Amniotic stem cell (primary cell): ENCODE results near the gene TRAK2.
"Not testable (repeated sequence)": the region's sequence is repeated elsewhere in the genome, so short reads cannot be mapped to it uniquely, and the experiment has no call there.

ENCODE experiments used
- DNase-seq: peaks from one replicate; lab custom pipeline; 2025; lab: John Stamatoyannopoulos, UW

TRAK2 gene

DNA sequence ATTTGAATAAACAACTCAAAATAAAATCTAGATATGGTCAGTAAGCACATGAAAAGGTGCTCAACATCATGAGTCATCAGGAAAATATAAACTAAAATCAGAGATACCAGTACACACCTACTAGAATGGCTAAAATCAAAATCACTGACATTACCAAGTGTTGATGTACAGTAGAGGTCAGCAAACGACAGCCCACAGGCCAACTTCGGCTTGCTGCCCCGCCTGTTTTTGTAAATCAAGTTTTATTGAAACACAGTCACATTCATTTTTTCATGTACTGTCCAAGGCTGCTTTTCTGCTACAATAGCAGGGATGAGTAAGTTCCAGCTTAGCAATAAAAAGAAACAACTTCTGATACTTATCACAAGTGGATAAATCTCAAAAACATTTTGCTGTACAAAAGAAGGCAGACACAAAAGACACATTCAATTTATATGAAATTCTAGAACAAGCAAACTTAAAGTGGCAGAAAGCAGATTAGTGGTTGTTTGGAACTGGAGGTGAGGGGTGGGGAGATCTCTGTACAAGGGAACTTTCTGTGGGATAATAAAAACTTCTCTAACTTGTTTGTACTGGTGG is 32.1 kb downstream of the TRAK2 start:
- DNase-seq, result no peak

DNA sequence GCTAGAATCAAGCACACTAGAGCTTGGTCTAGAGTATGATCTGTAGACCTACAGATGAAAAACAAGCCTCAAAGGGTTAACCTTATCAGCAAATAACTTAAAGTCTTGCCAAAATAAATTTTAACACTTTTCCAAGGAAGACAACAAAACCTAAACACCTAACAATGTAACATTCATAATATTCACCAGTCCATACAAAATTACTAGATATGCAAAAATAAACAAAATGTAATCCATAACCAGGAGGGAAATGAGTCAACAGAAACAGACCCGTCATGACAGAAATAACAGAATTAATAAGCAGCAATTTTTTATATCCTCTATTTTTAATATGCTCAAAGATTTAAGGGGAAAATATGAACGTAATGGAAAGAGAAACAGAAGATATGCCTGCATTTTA is 36.1 kb downstream of the TRAK2 start:
- DNase-seq, result no peak

DNA sequence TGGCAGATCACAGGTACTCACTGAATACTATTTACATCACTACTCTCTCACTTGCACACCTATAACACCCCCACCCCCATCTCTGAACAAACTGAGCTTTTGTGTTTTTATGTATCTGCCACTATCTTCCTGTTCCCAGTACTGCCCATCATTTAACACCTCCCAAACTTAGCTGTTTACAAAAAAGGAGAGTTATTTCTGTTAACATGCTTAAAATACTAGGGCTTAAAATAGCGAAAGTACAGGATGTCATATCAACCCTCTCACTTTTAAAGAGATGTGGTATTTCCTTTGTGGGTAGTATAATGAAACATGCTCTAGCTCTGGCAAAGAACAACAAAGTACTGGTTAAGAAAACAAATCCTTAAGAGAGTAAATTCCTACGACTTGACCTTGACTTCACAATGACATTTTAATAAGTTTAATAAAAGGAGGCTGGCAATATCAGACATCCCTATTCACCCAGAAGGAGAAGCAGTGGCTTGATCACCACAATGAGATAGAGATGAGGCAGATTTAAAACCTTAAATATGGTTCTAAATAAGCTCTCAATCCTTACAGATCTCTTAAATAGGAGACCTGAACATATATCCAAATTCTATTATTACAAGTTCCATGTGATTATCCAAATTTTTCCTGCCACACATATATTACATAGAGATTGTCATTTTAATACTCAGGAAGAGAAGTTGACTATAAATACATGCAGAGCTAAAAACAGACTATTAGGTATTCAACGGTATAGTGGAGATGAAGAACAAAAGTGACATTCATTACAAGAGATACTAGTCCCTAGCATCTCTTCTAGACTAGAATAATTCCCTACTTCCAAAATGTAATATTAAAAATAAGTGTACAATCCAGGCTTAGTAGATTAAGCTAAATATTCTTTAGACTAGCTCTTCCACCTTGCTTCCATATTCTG is 36.9 kb downstream of the TRAK2 start:
- no peak for DNase-seq

DNA sequence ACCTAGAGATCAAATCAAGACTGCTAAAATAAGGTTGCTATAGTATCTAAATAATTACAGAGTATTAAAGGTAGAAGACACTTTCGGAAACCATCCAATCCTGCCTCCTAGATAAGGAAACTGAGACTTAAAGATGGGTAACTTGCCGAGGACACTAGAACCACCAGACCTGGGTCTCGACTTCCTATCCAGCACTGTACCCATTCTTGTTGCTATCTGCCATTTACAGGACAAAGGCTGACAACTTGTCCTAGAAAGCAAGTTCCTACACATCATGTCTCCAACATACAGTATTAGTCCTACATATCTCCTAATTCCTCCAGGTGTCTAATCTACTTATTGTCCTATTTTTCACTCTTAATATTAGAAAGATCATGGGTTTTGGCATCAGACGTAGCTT is 37.7 kb downstream of the TRAK2 start:
- no peak for DNase-seq

DNA sequence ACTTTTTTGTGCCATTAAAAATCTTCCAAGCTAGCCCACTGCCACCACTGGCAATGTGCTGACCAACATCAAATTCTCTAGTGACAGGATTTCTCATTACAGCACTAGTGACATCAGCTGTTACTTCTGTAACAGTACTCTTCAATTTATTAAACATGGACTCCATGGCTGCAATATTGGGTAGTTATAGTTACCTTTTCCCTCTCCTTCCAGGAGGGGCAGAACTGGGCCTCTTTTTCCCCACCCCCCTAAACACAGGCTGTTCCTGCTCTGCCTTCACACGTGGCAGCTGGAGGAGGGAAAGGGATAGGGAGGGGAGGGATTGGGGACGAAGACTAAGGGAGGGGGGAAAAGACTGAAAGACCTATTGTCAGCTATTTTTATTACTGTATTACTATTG is 38.1 kb downstream of the TRAK2 start:
- DNase-seq, result no peak

DNA sequence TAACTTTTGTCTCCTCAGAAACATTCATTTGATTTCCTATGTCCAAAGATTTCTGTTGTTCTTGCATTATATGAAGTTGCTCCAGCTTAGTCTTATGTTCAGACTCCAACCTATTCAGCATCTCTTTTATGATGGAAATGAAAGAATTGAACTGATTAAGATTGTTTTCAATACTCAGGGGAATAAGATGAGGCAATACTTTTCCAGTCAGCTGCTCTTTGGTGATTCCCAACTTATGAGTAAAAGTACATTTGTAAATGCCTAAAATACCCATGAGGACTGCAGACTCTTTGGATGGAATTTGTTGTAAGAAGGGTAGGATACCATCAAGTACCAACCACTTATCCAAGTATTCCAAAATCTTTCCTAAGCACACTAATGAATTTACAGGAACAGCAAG is 39.8 kb downstream of the TRAK2 start:
- DNase-seq, result no peak

DNA sequence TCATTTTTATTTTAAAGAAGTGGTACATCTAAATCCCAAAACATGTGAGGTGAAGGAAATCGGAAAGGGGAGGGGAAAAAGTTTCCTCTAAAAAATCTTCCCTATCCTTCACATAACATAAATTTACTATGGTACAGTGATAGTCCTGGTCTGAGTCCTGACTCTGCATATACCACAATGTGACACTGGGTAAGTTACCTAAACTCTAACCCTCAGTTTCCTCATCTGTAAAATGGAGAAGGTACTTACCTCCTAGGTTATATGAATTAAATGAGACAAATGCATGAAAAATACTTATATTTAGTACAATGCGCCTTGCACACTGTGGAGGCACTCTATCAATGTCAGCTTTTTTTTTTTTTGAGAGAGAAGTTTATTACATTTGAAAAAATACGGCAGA is 42.3 kb downstream of the TRAK2 start:
- DNase-seq, result no peak

DNA sequence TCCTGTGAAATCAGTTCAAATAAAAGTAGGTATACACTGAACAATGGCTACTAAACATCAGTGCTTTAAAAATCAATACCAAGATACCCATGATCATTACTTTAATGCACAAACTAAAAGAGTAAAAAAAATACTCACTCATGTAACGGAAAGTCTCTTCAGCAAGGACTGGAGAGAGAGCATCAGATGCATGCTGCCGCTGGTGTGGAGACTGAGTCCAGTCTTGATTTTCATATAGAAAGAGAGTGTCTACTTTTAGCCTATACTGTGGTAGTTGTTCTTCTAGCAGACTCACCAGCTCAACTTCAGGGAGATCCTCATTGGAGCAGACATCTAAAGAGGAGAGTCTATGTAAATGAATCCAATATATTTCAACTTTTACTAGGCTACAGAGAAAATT is 44.0 kb downstream of the TRAK2 start:
- no peak for DNase-seq

DNA sequence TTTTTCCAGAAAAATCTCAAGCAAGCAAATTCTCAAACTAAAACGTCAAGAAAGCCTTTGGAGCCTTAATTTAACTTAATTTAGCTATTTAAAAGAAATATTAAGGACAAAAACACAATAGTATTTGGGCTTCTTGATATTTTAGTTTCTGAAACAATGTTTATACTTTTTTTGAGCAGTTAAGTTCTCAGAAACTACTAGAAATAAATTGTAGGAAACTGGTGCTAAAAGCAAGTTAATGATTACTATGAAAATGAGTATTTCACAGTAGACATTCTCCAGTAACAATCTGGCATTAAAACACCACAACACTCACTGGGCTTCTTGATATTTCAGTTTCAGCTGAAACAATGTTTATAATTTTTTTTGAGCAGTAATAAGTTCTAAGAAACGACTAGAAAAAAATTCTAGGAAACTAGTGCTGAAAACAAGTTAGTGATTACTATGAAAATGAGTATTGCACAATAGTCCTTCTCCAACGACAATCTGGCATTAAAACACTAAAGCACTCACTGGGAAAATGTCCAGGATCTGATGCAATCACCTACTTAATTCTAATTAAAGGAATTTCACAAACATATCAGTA is 45.1 kb downstream of the TRAK2 start:
- DNase-seq, result no peak

DNA sequence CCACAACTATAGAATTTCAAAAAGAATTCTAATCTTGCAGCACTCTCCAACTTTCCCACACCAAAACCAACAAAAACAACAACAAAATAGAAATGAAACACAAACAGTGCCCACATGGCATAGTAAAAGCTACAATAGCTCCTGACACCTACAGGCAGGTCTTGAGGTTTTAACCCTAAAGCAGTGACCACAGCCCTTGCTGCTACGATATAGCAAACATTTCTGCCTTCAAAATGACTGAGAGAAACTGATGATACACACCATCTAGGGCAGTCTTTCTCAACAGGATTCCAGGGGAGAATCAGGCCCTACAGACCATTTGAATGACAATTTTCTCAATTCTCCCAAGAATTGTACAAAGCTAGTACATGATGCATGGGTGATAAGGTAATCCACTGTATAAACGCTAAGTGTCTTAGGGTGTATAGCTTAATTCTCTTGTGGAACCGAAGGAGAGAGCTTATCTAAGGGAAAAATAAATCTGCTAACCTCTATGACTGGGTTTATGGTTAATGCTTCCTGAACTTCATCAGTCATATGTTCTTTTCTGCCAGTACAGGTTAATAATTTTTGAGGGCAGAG is 46.5 kb downstream of the TRAK2 start:
- DNase-seq, result no peak

DNA sequence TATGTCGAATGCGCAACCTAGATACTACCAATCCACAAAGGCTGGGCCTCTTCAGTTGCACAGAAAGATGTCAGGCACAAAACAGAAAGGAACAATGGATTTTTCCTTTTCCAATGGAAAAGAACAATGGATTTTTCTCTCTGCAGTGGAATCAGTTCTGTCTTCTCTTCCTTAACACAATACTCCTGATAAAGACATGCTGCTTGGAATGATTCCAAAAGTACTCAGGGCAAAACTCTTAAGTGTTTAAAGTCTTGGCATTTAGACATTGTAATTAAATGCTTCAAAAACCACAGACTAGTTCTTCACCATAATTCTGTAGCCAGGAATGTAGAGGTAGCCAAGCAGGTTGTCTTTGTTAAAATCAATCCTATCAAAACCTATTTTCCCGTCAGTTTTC is 47.4 kb downstream of the TRAK2 start:
- DNase-seq, result no peak

DNA sequence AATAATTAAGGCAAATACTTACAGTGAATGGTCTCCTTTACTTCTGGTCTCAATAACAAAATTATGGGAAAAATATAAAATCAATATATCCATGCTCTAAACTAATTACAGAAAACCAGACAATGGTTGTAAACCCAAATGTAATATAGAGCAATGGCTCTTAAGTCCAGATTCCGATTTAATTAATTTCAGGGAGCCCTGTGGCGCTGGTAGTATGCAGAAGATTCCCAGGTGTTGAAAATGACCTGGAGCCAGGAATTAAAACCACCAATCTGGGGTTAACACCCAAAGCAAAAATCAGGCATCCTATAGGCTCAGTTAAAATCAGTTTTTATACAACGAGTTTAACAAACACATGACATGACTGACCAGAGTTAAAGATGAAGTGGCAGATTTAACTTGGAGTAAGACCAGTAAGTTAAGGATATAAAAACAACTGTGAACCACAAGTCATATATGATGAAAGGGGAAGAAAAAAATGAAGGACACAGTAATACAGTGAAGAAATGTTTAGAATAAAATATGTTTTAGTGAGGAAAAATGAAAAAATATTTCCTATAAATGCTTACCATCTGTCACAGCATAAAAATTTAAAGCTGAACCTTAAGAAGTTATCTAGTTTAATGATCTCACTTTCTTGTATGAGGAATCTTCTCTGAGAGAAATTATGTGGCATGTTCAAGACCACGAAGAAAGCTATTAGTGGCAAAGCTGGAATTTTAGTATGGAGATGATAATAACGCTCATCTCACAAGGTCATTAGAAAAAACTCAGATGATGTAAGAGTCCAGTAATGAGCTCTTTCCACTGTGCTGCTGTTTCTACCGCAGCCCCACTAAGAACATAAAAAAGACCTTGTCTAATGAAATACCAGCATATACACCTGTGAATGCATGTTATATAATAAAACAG is 48.4 kb downstream of the TRAK2 start:
- DNase-seq, result no peak

DNA sequence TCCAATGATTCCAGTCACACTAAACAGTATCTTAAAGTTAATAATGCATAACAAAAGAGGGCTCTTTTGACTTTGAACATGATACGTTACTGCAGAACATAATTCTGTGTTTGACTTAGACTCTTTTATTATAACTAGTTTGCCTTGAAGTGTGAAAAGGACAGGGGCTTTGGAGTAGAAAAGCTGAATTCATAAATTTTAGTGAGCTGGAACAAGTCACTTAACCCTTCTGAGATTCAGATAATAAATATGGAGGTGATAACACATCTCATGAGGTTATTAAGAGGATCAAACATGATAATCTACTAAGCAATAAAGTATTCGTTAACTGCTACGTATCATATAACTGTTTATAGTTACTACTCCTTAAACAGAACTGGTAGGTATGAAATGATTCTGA is 49.4 kb downstream of the TRAK2 start:
- no peak for DNase-seq

DNA sequence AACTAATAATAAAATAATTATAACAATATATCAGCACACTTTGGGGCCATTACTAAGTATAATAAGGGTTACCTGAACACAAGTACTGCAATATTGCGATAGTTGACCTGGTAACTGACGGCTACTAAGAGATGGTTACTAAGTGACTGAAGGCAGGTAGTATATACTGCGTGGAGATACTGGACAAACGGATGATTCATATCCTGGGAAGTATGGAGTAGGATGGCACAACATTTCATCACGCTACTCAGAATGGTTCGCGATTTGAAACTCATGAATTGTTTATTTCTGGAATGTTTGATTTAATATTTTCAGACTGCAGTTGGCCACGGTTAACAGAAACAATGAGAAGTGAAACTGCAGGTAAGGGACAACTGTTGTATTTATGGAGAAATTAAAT is 54.7 kb downstream of the TRAK2 start:
- DNase-seq, result no peak

DNA sequence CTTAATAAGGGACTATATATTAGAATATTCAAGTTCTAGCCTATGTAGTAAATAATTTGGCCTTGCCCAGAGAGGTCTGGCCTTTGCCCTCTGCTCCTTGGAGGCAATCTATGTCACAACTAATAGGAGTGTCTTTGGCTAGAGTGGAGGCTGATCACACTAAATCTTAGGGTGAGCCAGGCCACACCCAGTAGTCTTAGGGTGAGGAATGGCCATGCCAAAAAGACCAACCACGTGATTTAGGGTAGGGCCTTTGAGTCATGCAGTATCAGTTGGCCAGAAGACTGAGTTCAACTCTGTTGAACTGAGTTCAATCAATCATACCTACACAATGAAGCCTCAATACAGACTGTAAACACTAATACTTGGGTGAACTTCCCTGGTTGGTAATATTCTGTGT is 68.1 kb downstream of the TRAK2 start:
- DNase-seq, result no peak

DNA sequence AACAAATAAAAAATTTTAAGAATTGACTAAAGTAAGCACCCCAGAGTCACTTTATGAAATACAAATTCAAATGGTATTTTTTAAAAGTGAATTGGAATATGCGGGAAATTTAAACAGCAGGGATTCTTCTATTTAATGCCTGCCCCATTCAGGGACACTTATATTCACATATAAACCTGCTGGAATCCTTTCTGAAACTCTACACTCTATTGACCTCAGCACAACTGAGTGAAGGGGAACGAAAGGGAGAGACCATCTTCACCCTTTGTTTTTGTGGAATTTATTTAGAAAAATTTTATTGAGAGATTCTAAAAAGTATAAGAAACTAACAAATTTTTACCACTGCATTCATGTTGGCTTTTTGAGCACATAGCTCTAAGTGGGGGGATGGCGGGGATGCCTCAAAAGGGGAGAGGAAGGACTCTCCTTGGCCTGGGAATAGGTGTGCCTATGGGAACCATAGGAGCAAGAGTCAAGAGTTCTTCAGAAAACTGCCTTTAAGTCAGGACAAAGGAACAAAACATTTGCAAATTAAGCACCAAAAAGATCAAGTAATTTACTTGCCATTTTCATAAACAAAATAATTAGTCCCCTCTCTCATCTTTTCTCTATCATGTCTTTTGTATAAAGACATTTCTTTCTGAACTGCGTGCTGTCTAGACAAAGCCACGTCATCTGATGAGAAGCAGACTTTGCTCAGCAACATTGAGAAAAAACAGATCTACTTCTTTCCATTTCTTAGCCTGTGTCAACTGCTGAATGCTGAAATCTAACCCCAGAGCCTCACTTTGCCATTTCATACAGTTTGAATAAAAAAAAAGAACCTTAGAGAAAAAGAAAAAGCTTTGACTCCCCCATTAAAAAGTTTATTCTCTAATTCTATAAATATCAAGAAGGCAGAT is 72.5 kb downstream of the TRAK2 start:
- DNase-seq, result no peak

DNA sequence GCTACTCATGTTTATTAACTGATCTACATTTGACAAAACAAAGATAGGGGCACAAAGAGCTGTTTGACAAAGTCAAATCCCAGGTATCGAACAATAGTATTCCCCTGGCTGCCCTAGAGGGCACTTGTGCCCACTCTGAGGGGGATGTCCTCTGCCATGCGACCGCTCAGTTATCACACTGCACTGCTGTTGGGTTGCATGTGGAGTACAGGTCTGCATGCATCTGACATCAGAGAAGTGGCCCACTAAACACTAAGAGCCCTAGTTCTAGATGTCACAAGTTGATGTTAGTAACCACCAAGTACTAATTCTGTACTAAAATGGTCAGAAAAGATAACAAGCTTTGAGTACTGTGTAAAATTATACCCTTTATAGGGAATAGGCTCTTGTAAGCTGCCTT is 74.0 kb downstream of the TRAK2 start:
- no peak for DNase-seq

DNA sequence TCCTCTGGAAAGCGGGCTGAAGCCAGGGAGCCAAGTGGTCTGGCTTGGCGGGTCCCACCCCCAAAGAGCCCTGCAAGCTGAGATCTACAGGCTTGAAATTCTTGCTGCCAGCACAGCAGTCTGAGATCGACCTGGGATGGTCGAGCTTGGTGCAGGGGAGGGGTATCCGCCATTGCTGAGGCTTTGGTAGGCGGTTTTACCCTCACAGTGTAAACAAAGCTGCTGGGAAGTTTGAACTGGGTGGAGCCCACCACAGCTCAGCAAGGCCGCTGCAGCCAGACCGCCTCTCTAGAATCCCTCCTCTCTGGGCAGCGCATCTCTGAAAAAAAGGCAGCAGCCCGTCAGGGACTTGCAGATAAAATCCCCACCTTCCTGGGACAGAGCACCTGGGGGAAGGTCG is 81.5 kb downstream of the TRAK2 start:
- no peak for DNase-seq

DNA sequence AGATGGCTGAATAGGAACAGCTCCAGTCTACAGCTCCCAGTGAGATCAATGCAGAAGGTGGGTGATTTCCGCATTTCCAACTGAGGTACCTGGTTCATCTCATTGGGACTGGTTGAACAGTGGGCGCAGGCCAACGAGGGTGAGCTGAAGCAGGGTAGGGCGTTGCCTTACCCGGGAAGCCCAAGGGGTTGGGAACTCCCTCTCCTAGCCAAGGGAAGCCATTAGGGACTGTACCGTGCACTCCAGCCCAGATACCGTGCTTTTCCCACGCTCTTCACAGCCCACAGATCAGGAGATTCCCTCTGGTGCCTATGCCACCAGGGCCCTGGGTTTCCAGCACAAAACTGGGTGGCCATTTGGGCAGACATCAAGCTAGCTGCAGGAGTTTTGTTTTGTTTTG is 81.9 kb downstream of the TRAK2 start:
- not testable (repeated sequence) for DNase-seq

DNA sequence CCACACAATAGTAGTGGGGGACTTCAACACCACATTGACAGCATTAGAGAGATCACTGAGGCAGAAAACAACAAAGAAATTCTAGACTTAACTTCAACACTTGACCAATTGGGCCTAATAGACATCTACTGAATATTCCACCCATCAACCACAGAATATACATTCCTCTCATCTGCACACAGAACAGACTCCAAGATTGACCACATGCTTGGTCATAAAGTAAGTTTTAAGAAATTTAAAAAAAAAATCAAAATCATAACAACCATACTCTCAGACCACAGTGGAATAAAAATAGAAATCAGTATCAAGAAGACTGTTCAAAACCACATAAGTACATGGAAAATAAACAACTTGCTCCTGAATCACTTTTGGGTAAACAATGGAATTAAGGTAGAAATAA is 85.1 kb downstream of the TRAK2 start:
- no peak for DNase-seq
